H1 (cell line): ENCODE measurements around the gene UBQLNL. TPM values are rescaled to one million over a fixed set of nuclear protein-coding genes. Genes with fewer than 3 reads are reported as not detected.

Experiments
- BACH1 ChIP-seq: IDR thresholded peaks from 2 replicates; pipeline ENCODE4 v1.6.1; 2012; ENCODE audit warnings: low read length, improper control_type of control experiment
- CBX8 ChIP-seq: fragments of 300-800, 300-1000 bp; sonication (generic); IDR thresholded peaks from 2 replicates; pipeline ENCODE4 v1.7.1; 2016; ENCODE audit warnings: low read depth, low read length, borderline replicate concordance
- CREB1 ChIP-seq: IDR thresholded peaks from 2 replicates; pipeline ENCODE4 v1.6.1; 2012; ENCODE audit warnings: inconsistent platforms
- EP300 ChIP-seq, 2 experiments: IDR thresholded peaks; 1 replicate in 1 of 2; 2 replicates in 1 of 2; pipeline ENCODE4 v1.6.1; 2011 to 2012; ENCODE audit warnings: low read depth in 2 of 2, low read length in 2 of 2, mild to moderate bottlenecking in 2 of 2, borderline replicate concordance in 1 of 2, inconsistent platforms in 1 of 2, moderate library complexity in 1 of 2
- KDM5A ChIP-seq: fragments of 200-600 bp; IDR thresholded peaks from 2 replicates; pipeline ENCODE4 v1.7.1; 2012; ENCODE audit warnings: mild to moderate bottlenecking, low read length, inconsistent platforms, mixed read lengths
- SRF ChIP-seq: IDR thresholded peaks from 2 replicates; pipeline ENCODE4 v1.6.1; 2011; ENCODE audit warnings: mild to moderate bottlenecking, low read depth, low read length, moderate library complexity
- TAF7 ChIP-seq: optimal IDR thresholded peaks from 2 replicates; pipeline ENCODE3; 2011; ENCODE audit warnings: low read depth, mild to moderate bottlenecking, inconsistent platforms, low read length, moderate library complexity, borderline replicate concordance
- polyA plus RNA-seq, 7 experiments: library from polyadenylated mRNA; depleted of rRNA in 3 of 7; stranded (reverse) in 5 of 7; unstranded in 2 of 7; fragments of >200 nt in 5 of 7; fragments of 200-250 nt in 2 of 7; gene quantifications; 1 replicate in 5 of 7; 2 replicates in 1 of 7; 4 replicates in 1 of 7; pipeline versions ENCODE4 v1.2.1 to v1.2.3, GENCODE V29; 2011 to 2013; ENCODE audit warnings: missing spikeins in 2 of 7, mixed read lengths in 2 of 7
- total RNA-seq: library from RNA; stranded (reverse); fragmentation: NEBNext Ultra II Directional; extraction: Animal tissue kit (Norgen Biotek cat#: 25700); gene quantifications from 2 replicates; pipeline ENCODE4 v1.2.1, GENCODE V29; 2021
- TF ChIP-seq, protein P1 (sequence below): fragments of 300-600 bp; sonication (generic); IDR thresholded peaks from 2 replicates; pipeline ENCODE4 v1.7.1; 2012; ENCODE audit warnings: low read length, moderate library complexity, mild to moderate bottlenecking, inconsistent platforms; ENCODE audit not compliant: insufficient replicate concordance

The UBQLNL gene
- total and polyA plus RNA-seq, 2 of the 8 experiments (the other 6 are each of a cell fraction or from before 2014, with no cell fraction given) = 0.35 TPM; not detected in 1

DNA sequence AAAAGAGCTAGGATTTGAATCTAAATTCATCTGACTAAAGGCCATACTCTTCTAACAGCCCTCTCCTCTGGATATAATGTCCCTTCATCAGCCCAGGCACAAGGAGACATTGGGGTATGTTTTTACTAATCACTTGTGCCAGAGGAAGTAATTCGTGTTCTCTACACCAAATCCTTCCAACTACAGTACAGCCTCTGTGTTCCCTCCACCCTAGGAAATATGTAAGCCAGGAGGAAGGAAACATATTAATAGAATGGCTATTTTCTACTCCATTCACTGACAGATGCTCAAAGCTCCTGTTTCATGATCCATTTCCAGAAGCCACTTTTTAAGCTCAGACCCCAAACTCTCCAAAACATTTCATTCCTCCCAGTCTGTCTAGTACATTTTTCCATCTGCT is 12.0 kb upstream of the UBQLNL start (continued):
- TF ChIP-seq, protein P1, sequence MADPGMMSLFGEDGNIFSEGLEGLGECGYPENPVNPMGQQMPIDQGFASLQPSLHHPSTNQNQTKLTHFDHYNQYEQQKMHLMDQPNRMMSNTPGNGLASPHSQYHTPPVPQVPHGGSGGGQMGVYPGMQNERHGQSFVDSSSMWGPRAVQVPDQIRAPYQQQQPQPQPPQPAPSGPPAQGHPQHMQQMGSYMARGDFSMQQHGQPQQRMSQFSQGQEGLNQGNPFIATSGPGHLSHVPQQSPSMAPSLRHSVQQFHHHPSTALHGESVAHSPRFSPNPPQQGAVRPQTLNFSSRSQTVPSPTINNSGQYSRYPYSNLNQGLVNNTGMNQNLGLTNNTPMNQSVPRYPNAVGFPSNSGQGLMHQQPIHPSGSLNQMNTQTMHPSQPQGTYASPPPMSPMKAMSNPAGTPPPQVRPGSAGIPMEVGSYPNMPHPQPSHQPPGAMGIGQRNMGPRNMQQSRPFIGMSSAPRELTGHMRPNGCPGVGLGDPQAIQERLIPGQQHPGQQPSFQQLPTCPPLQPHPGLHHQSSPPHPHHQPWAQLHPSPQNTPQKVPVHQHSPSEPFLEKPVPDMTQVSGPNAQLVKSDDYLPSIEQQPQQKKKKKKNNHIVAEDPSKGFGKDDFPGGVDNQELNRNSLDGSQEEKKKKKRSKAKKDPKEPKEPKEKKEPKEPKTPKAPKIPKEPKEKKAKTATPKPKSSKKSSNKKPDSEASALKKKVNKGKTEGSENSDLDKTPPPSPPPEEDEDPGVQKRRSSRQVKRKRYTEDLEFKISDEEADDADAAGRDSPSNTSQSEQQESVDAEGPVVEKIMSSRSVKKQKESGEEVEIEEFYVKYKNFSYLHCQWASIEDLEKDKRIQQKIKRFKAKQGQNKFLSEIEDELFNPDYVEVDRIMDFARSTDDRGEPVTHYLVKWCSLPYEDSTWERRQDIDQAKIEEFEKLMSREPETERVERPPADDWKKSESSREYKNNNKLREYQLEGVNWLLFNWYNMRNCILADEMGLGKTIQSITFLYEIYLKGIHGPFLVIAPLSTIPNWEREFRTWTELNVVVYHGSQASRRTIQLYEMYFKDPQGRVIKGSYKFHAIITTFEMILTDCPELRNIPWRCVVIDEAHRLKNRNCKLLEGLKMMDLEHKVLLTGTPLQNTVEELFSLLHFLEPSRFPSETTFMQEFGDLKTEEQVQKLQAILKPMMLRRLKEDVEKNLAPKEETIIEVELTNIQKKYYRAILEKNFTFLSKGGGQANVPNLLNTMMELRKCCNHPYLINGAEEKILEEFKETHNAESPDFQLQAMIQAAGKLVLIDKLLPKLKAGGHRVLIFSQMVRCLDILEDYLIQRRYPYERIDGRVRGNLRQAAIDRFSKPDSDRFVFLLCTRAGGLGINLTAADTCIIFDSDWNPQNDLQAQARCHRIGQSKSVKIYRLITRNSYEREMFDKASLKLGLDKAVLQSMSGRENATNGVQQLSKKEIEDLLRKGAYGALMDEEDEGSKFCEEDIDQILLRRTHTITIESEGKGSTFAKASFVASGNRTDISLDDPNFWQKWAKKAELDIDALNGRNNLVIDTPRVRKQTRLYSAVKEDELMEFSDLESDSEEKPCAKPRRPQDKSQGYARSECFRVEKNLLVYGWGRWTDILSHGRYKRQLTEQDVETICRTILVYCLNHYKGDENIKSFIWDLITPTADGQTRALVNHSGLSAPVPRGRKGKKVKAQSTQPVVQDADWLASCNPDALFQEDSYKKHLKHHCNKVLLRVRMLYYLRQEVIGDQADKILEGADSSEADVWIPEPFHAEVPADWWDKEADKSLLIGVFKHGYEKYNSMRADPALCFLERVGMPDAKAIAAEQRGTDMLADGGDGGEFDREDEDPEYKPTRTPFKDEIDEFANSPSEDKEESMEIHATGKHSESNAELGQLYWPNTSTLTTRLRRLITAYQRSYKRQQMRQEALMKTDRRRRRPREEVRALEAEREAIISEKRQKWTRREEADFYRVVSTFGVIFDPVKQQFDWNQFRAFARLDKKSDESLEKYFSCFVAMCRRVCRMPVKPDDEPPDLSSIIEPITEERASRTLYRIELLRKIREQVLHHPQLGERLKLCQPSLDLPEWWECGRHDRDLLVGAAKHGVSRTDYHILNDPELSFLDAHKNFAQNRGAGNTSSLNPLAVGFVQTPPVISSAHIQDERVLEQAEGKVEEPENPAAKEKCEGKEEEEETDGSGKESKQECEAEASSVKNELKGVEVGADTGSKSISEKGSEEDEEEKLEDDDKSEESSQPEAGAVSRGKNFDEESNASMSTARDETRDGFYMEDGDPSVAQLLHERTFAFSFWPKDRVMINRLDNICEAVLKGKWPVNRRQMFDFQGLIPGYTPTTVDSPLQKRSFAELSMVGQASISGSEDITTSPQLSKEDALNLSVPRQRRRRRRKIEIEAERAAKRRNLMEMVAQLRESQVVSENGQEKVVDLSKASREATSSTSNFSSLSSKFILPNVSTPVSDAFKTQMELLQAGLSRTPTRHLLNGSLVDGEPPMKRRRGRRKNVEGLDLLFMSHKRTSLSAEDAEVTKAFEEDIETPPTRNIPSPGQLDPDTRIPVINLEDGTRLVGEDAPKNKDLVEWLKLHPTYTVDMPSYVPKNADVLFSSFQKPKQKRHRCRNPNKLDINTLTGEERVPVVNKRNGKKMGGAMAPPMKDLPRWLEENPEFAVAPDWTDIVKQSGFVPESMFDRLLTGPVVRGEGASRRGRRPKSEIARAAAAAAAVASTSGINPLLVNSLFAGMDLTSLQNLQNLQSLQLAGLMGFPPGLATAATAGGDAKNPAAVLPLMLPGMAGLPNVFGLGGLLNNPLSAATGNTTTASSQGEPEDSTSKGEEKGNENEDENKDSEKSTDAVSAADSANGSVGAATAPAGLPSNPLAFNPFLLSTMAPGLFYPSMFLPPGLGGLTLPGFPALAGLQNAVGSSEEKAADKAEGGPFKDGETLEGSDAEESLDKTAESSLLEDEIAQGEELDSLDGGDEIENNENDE = no peak
- TF ChIP-seq BACH1 (no peak), KDM5A (no peak), EP300 (IDR thresholded peaks at IDR 0.05; ENCODE audit: borderline replicate concordance in 1 of 2, low read depth in 2 of 2, low read length in 2 of 2) (no peak), TAF7 (no peak), CREB1 (no peak), SRF (no peak), CBX8 (no peak)
